GM19468 (cell line): ENCODE results near the gene RMDN2.
"Not testable (repeated sequence)": the region's sequence is repeated elsewhere in the genome, so short reads cannot be mapped to it uniquely, and the experiment has no call there.

ENCODE experiments used
- ATAC-seq: cut with Tn5 transposase; IDR thresholded peaks from one replicate; pipeline ENCODE4 v1.9.1; 2021; ENCODE audit warnings: mild to moderate bottlenecking, moderate library complexity, moderate number of reproducible peaks; ENCODE audit not compliant: unreplicated experiment; ENCODE audit errors: extremely low read depth

Gene RMDN2

DNA sequence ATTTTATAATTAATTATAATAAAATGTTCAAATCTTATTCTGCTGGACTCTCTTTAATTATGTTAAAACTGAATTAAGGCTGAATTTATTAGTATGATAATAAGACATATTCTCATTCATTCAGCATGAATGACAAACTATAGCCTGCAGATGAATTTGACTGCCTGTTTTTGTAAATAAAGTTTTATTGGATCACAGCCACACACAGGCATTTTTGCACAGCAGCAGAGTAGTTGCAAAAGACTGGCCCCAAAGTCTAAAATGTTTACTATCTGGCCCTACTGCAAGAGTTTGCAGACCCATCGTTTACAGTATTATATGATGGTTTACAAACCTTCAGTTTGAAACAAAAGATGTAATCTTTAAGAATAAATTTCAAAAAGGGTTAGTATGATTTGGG is 58.6 kb downstream of the RMDN2 start:
- ATAC-seq = no peak

DNA sequence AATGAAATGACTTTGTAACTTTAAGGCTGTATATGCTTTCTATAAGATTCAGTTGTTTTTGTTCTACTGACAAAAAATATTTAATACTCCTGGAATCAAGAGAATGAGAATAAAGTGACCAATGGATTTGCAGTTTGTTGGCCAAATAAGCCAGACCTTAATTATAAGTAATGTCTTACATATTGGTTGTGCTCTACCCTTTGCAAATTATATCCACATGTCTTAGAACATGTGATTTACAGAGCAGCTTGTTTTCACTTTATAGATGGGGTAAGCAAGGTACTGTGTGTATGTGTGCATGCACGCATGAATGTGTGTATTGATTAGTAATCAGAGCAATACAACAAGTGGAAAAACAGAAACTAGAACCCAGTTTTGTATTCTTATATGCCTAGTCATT is 59.1 kb downstream of the RMDN2 start:
- no peak for ATAC-seq

DNA sequence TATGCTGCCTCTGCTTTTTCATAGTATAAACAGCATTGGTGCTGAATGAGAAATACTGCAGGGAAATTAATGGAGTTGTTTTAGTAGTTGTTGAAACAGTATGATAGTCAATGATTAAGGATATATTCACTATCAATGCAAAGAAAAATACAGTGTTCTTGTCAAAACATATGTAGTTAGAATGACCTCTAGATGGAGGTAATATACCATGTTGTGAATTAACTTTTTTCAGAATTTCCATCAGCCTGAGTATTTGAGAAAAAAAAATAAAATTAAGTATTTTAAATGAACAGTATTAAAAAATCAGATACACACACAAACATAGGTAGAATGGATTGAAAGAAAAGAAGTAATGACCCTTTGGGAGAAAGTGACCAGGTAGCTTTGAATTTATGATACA is 59.5 kb downstream of the RMDN2 start:
- no peak for ATAC-seq

DNA sequence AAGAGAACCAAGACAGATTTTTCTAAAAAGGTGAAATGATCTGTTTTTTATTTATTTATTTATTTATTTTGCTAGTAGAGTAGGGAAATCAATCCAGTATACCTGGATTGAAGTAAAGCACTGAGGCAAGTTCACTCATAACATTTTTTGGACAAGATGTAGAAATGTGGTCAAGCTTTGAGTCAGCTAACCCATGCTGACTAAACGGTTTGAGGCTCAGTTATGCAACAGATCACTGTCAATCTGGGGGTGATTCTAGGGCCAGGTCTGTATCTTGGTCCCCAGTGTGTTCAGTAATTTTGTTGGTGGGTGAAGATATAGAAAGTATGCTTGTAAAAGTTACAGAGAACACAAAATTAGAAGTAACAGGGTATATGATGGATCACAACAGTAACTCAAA is 60.2 kb downstream of the RMDN2 start:
- ATAC-seq = no peak

DNA sequence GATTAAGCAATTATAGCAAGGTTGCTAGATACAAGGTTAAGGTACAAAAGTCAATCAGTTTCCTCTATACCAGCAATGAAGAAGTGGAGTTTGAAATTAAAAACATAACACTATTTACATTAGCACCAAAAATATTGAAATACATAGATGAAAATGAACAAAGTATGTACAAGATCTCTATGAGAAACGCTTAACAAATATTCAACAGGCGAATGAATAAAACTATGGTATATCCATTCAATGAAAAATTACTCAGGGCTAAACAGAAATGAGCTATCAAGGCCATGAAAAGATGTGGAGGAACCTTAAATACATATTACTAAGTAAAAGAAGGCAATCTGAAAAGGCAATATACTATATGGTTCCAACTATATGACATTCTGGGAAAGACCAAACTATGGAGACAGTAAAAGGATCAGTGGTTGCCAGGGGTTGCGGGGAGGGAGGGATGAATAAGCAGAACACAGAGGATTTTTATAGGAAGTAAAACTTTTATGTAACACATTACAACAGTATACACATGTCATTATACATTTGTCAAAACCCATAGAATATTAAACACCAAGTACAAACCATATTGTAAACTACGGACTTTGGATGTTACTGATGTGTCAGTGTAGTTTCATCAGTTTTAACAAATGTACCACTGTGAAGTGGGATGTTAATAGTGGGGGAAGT is 62.1 kb downstream of the RMDN2 start:
- ATAC-seq = no peak

DNA sequence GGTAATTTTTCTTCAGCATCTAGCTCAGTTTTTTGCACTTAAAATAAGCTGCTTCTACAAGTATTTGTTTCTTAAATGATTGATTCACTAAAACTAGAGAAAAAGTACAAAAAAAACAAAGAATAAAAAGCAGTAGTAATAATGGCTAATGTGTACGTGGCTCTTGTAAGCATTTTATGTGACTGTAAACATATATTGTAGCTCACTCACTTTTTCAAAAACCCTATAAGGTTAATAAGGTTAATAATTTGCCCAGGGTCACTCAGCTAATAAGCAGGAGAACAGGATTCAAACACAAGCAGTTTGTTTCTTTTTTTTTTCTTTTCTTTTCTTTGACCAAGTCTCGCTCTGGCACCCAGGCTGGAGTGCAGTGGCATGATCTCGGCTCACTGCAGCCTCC is 67.5 kb downstream of the RMDN2 start:
- no peak for ATAC-seq

DNA sequence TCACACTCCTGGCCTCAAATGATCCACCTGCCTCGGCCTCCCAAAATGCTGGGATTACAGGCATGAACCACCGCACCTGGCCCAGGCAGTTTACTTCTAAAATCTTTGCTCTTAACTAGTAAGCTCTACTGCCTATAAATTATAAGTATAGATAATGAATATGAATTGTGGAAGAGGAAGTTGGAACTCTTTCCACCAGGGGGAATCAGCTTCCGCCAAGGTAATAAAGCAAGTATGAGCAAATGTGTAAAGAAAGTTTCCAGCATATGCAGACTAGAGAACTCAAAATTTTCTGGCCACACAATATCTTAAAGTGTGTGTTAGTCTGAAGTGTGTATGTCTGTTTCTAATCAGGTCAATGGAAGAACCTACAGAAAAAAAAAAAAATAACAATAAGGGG is 68.1 kb downstream of the RMDN2 start:
- no peak for ATAC-seq

DNA sequence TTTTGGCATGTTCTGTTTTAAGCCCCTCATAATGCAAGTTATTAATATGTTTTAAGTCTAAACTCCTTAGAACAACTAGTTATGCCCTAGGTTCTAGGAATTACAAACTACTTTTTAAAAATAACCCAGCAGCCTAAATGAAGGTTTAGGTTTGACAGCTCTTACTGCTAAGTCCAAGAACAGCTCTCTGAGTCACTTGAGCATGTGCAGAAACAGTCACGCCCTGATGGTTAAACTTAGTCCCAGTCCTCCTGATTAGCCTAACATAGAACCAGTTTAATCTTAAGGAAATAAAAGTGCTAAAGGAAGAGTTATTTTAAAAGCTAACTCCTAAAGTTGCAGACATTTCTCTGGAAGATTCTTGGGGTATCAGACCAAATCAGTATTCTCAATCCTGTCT is 72.5 kb downstream of the RMDN2 start:
- no peak for ATAC-seq

DNA sequence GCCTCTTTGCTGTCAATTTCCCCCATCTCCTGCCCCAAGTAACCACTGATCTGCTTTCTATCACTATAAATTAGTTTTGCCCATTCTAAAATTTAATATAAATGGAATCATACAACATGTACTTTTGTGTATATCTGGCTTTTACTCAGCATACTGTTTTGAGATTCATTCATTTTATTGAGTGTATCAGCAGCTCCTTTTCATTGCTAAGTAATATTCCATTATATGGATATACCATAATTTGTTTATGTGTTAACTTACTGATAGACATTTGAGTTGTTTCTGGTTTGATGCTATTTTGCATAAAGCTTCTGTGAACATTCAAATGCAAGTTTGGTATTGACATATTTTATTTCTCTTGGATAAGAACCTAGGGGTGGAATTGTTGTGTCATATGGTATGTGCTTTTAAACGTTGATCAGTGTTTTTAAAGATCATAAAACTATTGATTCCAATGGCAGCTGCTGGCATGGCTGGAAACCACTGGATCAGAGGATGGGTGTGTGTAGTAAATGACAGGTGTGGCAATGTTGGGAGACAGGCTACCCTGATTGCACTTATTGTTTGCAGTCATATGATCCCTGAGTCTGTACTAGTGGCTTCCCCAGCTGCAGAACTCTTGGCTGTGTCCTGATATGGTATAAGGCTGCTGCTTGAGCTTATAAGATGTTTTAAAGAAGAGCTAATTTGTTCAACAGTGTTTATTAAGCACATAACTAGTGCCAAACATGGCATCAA is 75.6 kb downstream of the RMDN2 start:
- ATAC-seq = no peak

DNA sequence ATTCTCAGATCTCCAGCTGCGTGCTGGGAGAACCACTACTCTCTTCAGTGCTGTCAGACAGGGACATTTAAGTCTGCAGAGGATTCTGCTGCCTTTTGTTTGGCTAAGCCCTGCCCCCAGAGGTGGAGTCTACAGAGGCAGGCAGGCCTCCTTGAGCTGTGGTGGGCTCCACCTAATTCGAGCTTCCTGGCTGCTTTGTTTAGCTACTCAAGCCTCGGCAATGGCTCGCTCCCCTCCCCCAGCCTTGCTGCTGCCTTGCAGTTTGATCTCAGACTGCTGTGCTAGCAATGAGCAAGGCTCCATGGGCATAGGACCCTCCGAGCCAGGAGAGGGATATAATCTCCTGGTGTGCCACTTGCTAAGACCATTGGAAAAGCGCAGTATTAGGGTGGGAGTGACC is 85.1 kb downstream of the RMDN2 start:
- ATAC-seq = not testable (repeated sequence)

DNA sequence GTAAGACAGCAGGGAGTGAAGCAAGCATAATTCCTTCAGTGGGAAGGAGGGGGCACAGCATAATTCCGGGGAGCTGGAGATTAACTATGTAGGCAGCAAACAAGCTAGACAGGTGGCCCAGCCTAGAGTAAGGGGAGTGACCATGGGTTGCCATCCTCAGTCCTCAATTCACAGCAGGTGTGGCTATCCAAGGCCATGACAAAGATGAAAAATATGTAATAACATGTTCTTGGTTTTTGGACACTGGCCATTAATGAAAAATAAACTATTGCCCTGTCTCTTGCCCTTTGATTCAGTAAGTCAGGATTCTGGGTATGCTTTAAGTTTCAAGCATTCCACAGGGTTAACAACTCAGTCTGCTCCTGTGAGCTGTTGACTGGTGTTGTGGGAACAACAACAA is 85.9 kb downstream of the RMDN2 start:
- no peak for ATAC-seq

DNA sequence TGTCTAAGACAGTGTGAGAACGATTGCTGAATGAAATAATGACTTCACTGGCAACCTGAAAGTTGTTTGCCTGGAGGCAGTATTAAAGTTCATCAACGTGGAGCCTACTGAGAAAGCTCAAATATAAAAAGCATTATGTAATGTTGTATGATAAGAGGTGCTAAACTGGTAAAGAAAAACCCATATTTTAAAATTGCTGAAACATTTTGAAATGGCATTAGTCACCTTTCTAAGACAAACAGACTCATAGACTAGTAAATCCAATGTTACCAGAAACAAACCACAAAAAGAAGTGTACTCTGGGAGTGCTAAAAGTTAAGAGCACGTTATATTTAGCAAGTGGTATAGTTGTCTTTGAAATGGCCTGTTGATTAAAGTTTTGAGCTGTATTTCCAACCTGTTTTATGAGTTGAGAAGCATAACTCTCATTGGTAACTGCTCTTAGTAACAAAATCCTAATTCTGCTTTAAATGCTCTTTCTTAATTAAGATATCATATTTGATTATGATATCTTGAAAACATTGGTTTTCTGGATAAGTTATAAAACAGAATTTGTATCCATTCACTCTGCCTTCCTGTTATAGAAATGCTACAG is 88.2 kb downstream of the RMDN2 start:
- no peak for ATAC-seq

DNA sequence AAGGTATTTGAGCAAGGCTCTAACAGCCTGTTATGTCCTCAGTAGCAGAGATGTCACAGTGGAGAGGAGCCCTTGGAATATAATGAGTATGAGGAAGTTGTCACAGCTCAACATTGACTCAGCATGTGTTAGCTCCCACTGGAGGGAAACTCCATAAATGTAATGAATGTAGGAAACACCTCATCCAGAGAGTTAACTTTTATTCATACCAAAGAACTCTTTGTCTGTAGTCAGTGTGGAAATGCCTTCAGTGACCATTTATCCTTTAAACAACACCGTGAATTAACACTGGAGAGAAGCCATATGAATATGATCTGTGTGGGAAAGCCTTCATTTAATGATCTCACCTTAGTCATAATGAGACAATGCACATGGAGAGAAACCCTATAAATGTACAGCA is 91.1 kb downstream of the RMDN2 start:
- no peak for ATAC-seq

DNA sequence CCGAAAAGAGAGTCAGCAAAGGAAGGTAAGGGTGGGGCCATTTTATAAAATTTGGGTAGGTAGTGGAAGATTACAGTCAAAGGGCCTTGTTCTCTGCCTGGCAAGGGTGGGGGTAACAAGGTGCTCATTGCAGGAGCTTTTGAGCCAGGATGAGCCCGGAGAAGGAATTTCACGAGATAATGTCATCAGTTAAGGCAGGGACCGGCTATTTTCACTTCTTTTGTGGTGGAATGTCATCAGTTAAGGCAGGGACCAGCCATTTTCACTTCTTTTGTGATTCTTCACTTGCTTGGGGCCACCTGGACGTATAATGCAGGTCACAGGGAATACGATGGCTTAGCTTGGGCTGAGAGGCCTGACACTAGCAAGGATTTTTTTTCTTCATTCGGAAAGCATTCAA is 92.7 kb downstream of the RMDN2 start:
- no peak for ATAC-seq

DNA sequence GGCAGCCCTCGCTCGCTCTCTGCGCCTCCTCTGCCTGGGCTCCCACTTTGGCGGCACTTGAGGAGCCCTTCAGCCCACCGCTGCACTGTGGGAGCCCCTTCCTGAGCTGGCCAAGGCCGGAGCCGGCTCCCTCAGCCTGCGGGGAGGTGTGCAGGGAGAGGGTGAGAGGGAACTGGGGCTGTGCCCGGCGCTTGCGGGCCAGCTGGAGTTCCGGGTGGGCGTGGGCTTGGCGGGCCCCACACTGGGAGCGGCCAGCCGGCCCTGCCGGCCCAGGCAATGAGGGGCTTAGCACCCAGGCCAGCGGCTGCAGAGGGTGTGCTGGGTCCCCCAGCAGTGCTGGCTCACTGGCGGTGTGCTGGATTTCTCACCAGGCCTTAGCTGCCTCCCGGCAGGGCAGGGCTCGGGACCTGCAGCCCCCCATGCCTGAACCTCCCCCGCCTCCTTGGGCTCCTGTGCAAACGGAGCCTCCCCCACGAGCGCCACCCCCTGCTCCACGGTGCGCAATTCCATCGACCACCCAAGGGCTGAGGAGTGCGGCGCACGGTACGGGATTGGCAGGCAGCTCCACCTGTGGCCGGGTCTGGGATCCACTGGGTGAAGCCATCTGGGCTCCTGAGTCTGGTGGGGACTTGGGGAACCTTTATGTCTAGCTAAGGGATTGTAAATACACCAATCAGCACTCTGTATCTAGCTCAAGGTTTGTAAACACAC is 95.4 kb downstream of the RMDN2 start:
- not testable (repeated sequence) for ATAC-seq

DNA sequence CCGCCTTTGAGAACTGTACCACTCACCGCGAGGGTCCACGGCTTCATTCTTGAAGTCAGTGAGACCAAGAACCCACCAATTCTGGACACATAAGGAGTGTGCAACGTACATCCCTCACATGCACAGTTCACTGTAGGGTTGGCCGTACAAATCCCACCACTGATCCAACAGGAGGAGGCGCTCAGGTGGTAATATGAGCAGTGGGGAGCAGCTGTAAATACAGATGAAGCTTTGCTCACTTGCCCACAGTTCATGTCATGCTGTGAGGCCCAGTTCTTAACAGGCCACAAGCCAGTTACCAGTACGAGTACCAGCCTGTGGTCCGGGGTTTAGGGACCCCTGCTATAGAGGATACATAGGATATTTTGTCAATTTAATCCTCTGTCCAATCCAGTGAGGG is 96.5 kb downstream of the RMDN2 start:
- ATAC-seq = no peak

DNA sequence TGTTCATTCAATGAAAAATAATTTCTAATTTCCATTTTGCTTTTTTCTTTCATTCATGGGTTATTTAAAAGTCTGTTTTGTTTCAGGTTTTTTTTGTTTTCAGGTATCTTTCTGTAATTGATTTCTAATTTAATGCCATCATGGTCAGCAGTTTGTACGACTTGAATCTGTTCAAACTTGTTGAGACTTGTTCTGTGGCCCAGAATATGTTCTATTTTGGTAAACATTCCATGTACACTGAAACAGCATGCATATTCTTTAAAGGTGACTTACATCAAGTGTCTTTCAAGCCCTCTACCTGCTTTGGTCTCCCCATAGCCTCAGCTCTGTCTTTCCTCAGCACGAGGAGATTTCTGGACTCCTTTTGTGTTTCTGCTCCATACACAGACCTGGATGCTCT is 101.8 kb downstream of the RMDN2 start:
- ATAC-seq = no peak

DNA sequence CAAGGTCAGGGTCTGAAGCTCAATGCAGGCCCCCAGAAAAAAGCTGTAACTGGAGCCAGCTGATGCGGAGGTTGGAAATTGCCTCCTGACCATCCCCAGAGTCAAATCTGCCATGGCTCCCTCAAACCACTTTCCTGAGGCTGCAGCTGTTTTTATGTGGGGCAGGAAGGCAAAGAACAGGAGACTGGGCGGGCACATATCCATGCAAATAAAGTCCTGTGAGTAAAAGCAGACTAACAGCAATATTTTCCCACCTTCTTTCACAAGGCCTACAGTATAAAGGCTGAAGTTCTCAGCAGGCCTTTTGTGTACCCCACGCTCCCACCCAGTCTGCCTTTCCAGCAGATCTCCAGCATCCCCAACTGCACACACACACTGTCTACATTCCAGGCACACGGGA is 103.7 kb downstream of the RMDN2 start:
- ATAC-seq = no peak

DNA sequence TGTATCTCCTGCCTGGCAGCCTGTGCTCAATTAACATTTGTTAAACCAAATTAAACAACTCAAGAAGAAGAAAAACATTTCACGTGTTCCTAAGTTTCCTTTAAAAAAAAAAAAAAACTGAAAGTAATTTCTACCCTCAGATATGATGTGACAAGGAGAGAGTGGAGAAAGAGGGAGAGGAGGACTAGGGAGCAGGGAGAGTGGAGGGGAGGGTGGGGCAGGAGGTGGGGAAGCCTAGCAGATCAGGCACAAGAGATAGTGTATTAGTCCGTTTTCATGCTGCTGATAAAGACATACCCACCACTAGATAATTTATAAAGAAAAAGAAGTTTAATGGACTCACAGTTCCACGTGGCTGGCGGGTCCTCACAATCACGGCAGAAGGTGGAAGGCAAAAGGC is 104.4 kb downstream of the RMDN2 start:
- ATAC-seq = no peak

DNA sequence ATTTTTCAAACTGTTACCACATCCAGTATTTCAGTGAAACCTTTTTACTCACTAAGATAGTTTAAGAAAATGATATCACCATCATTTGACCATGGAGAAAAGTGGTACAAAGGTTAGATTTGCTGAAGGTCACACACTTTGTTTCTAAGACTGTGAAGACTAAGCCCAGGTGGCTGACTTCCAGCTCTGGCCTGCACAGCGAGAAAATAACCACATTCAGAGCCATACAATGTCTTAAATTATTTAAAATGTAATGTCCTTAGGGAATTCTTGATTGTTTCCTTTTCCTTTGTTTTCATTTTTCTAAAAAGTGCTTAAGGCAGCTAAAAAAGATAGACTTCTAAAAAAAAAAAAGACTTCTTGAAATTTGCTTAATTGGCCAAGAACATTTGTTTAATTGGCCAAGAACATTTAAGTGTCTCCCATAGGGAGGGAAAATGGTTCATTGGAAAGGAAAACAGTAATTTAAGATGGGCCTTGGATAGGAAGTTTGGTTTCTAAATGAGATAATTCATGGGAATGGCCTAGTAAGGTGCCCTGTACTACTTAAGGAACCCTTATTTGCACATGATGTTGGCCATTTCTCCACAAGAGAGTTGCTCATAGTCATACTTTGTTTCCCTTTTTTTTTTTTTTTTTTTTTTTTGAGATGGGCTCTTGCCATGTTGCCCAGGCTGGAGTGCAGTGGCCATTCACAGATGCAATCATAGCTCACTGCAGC is 105.7 kb downstream of the RMDN2 start:
- ATAC-seq = no peak
